SU-DHL-6 (cell line): ENCODE data around the gene GPR84.

Experiments
- H2AFZ ChIP-seq: fragments of 200-600 bp; sonication (generic); 2 replicates; pipeline ENCODE4 v1.6.1; 2014; ENCODE audit warnings: low read depth, mild to moderate bottlenecking, moderate library complexity, mixed read lengths, antibody characterized with exemption, low read length; ENCODE audit not compliant: severe bottlenecking
- H3F3A ChIP-seq: fragments of 200-600 bp; shearing (Covaris generic); 2 replicates; pipeline ENCODE4 v1.6.0; 2016; ENCODE audit warnings: antibody characterized with exemption, mild to moderate bottlenecking; ENCODE audit not compliant: insufficient read depth
- H3K27ac ChIP-seq: fragments of 200-600 bp; sonication (generic); 2 replicates; pipeline ENCODE4 v1.5.1; 2016; ENCODE audit warnings: low read depth, mild to moderate bottlenecking, low read length, moderate library complexity, mixed read lengths
- H3K27me3 ChIP-seq: fragments of 200-600 bp; sonication (generic), shearing (Covaris generic); 2 replicates; pipeline ENCODE4 v1.6.0; 2014; ENCODE audit warnings: mild to moderate bottlenecking, low read length
- H3K36me3 ChIP-seq: fragments of 200-600 bp; sonication (generic); 2 replicates; pipeline ENCODE4 v1.6.1; 2014; ENCODE audit warnings: mild to moderate bottlenecking, low read length, mixed read lengths
- H3K4me2 ChIP-seq: fragments of 300-600, 200-600 bp; shearing (Covaris generic), sonication (generic); 2 replicates; pipeline ENCODE4 v1.6.0; 2014; ENCODE audit warnings: low read length, low read depth, mild to moderate bottlenecking; ENCODE audit not compliant: poor library complexity, severe bottlenecking
- H3K4me3 ChIP-seq: fragments of 200-600 bp; sonication (generic); 2 replicates; pipeline ENCODE4 v1.5.1; 2014; ENCODE audit warnings: antibody characterized with exemption, low read length, mild to moderate bottlenecking, mixed read lengths; ENCODE audit not compliant: insufficient read depth, poor library complexity, severe bottlenecking
- H3K79me2 ChIP-seq: fragments of 200-600 bp; sonication (generic); 2 replicates; pipeline ENCODE4 v1.6.1; 2014; ENCODE audit warnings: mild to moderate bottlenecking, low read length, moderate library complexity; ENCODE audit not compliant: insufficient read depth
- H3K9ac ChIP-seq: fragments of 200-600 bp; sonication (generic); 2 replicates; pipeline ENCODE4 v1.7.0; 2014; ENCODE audit warnings: mild to moderate bottlenecking, low read length
- H3K9me2 ChIP-seq: fragments of 200-600 bp; sonication (generic); replicated peaks from 2 replicates; pipeline ENCODE4 v1.6.1; 2014; ENCODE audit warnings: low read length; ENCODE audit not compliant: insufficient read depth
- H3K9me3 ChIP-seq: fragments of 200-600 bp; sonication (generic); 2 replicates; pipeline ENCODE4 v1.6.1; 2014; ENCODE audit warnings: low read length, mixed read lengths; ENCODE audit not compliant: insufficient read depth
- H4K20me1 ChIP-seq: fragments of 200-600 bp; sonication (generic); 2 replicates; pipeline ENCODE4 v1.6.1; 2014; ENCODE audit warnings: low read depth, mild to moderate bottlenecking, antibody characterized with exemption, low read length, moderate library complexity, mixed read lengths
- CTCF ChIP-seq: fragments of 200-600 bp; sonication (generic); IDR thresholded peaks from one replicate; pipeline ENCODE4 v1.5.1; 2017; ENCODE audit warnings: antibody characterized with exemption, mild to moderate bottlenecking, low read length, moderate library complexity; ENCODE audit not compliant: insufficient read depth, poor library complexity, severe bottlenecking
- EZH2phosphoT487 ChIP-seq: fragments of 200-600 bp; sonication (generic), shearing (Covaris generic); conservative IDR thresholded peaks from 2 replicates; pipeline ENCODE4 v1.6.1; 2018; ENCODE audit warnings: mild to moderate bottlenecking, antibody characterized with exemption, low read length, moderate library complexity, mixed read lengths

GPR84 gene

GRCh38 chr12:54364413-54364812 is at the start of gene GPR84:
Gene GPR84 (minus strand): TSS chr12:54364486. CDS start chr12:54363851, 635 bp downstream.
- Histone ChIP-seq H3K9me2 (no peaks in the 10 kb centered on the region), H3K9ac (no peak within 1 kb of the TSS), H3K36me3 (no peaks in the 10 kb centered on the region), H3K79me2 (no peaks in the 10 kb centered on the region), H3K9me3 (no peaks in the 10 kb centered on the region), H3F3A (peaks cover 12% of the 10 kb centered on the region), H3K27me3 (no peaks in the 10 kb centered on the region), H3K4me3 (no peak within 1 kb of the TSS), H2AFZ (no peak within 1 kb of the TSS), H4K20me1 (no peaks in the 10 kb centered on the region), H3K4me2 (no peak within 1 kb of the TSS), H3K27ac (no peak within 1 kb of the TSS)
- TF ChIP-seq EZH2phosphoT487 (no peak), CTCF (no peak)

- Histone ChIP-seq H3K9me3 (no peaks in the 10 kb centered on the region), H3K9ac (no peak overlapping the region), H3K9me2 (no peaks in the 10 kb centered on the region), H3K79me2 (no peaks in the 10 kb centered on the region), H3K4me3 (no peak overlapping the region), H4K20me1 (no peaks in the 10 kb centered on the region), H3F3A (no peaks in the 10 kb centered on the region), H2AFZ (no peak overlapping the region), H3K27ac (no peak overlapping the region), H3K36me3 (no peaks in the 10 kb centered on the region), H3K4me2 (no peak overlapping the region), H3K27me3 (no peaks in the 10 kb centered on the region)
- TF ChIP-seq CTCF (no peak), EZH2phosphoT487 (no peak)
Observed at GRCh38 chr12:54413284-54414190, 49.3 kb upstream of the GPR84 start.

GRCh38 chr12:54412786-54413185 is 48.5 kb upstream of the GPR84 start:
- no peak overlapping the region for H3K27ac ChIP-seq
- no peaks in the 10 kb centered on the region for H3K9me2 ChIP-seq
- no peak overlapping the region for H3K4me2 ChIP-seq
- H3K9ac ChIP-seq = no peak overlapping the region
- TF ChIP-seq EZH2phosphoT487 = no peak
- no peak for TF ChIP-seq CTCF
- H2AFZ ChIP-seq = no peak overlapping the region
- H3K4me3 ChIP-seq = no peak overlapping the region
- no peaks in the 10 kb centered on the region for H3K79me2 ChIP-seq
- H3K36me3 ChIP-seq = no peaks in the 10 kb centered on the region
- H4K20me1 ChIP-seq = no peaks in the 10 kb centered on the region
- H3F3A ChIP-seq = no peaks in the 10 kb centered on the region
- no peaks in the 10 kb centered on the region for H3K27me3 ChIP-seq
- H3K9me3 ChIP-seq = no peaks in the 10 kb centered on the region
